ENCODE results near the gene COPS3.
A peak's percentile ranks its signal among the peaks of the same experiment; 100 is the strongest.

The COPS3 gene

GRCh38 chr17:17216776-17217175, 64.3 kb downstream of the COPS3 start:
- DNase-seq (ENCODE audit: low read depth in 2 of 2): no peak

GRCh38 chr17:17216236-17216635, 64.8 kb downstream of the COPS3 start:
- no peak for DNase-seq (ENCODE audit: low read depth in 2 of 2)

GRCh38 chr17:17215575-17215974, 65.5 kb downstream of the COPS3 start:
- DNase-seq (ENCODE audit: low read depth in 2 of 2): no peak

GRCh38 chr17:17214646-17215436, 66.2 kb downstream of the COPS3 start:
- no peak for DNase-seq (ENCODE audit: low read depth in 2 of 2)

- no peak for DNase-seq (ENCODE audit: low read depth in 2 of 2)
Measured at GRCh38 chr17:17213775-17214174, 67.3 kb downstream of the COPS3 start.

- DNase-seq (ENCODE audit: low read depth in 2 of 2): no peak
Measured at GRCh38 chr17:17207998-17208397, 73.0 kb downstream of the COPS3 start.

- DNase-seq (ENCODE audit: low read depth in 2 of 2): no peak
Measured at GRCh38 chr17:17206913-17207335, 74.1 kb downstream of the COPS3 start.

- DNase-seq (ENCODE audit: low read depth in 2 of 2): peak; percentile 84 to 86
Measured at GRCh38 chr17:17206124-17206912, 74.7 kb downstream of the COPS3 start, which contains the start of gene PLD6. TSS of gene PLD6 (minus strand) at chr17:17206333. CDS start at chr17:17206286, 47 bp downstream.

GRCh38 chr17:17205368-17206123, 75.5 kb downstream of the COPS3 start:
- peak; percentile 27 to 31 for DNase-seq (ENCODE audit: low read depth in 2 of 2)

- DNase-seq (ENCODE audit: low read depth in 2 of 2): no peak
Measured at GRCh38 chr17:17204635-17205231, 76.3 kb downstream of the COPS3 start.

- no peak for DNase-seq (ENCODE audit: low read depth in 2 of 2)
Measured at GRCh38 chr17:17204041-17204591, 76.9 kb downstream of the COPS3 start.

GRCh38 chr17:17203173-17203730, 77.8 kb downstream of the COPS3 start:
- DNase-seq (ENCODE audit: low read depth in 2 of 2): no peak

- no peak for DNase-seq (ENCODE audit: low read depth in 2 of 2)
Measured at GRCh38 chr17:17201907-17202306, 79.1 kb downstream of the COPS3 start.

GRCh38 chr17:17201271-17201670, 79.8 kb downstream of the COPS3 start:
- DNase-seq (ENCODE audit: low read depth in 2 of 2): no peak

- no peak for DNase-seq (ENCODE audit: low read depth in 2 of 2)
Measured at GRCh38 chr17:17200831-17201230, 80.2 kb downstream of the COPS3 start.

GRCh38 chr17:17200311-17200710, 80.7 kb downstream of the COPS3 start:
- no peak for DNase-seq (ENCODE audit: low read depth in 2 of 2)

- DNase-seq (ENCODE audit: low read depth in 2 of 2): no peak
Measured at GRCh38 chr17:17198281-17198680, 82.8 kb downstream of the COPS3 start.

GRCh38 chr17:17196776-17197175, 84.3 kb downstream of the COPS3 start:
- no peak for DNase-seq (ENCODE audit: low read depth in 2 of 2)
